Measurements from ENCODE around the gene IFITM1. TPM values are rescaled to one million over a fixed set of nuclear protein-coding genes. Genes with fewer than 3 reads are reported as not detected.

IFITM1 gene
- total and polyA plus RNA-seq, 4 donors = 12.6 to 113 (median 66.7) TPM

GRCh38 chr11:363948-364761, 50.3 kb downstream of the IFITM1 start:
- no peak overlapping the region for H3K27ac ChIP-seq (ENCODE audit: low read depth in 1 of 2, low read length in 2 of 2)
- no peak overlapping the region for H3K4me3 ChIP-seq (ENCODE audit: low read depth in 1 of 3, low read length in 3 of 3)
- H3K27me3 ChIP-seq (ENCODE audit: control insufficient read depth in 4 of 4, insufficient read depth in 4 of 4, low read length in 3 of 4) = peaks cover 3 to 20% (median 10%) of the 10 kb centered on the region in 4 donors
- WGBS = 68% methylated on average over 24 of the region's 24 CpGs
- DNase-seq (ENCODE audit: low spot score) = no peak
- no peak overlapping the region for H3K9ac ChIP-seq (ENCODE audit: low read depth in 1 of 2, low read length in 2 of 2)
- H3K4me1 ChIP-seq (ENCODE audit: control insufficient read depth in 4 of 4, insufficient read depth in 4 of 4, low read length in 3 of 4) = peaks cover 0 to 5% (median 2%) of the 10 kb centered on the region in 4 donors
- TF ChIP-seq RAD21 (IDR thresholded peaks at IDR 0.05) (peak in 1 of 2 donors; percentile 64), YY1 (IDR thresholded peaks at IDR 0.05) (no peak), CTCF (IDR thresholded peaks at IDR 0.05; ENCODE audit: low read depth, low read length, missing input control) (peak; percentile 34)
- H3K9me3 ChIP-seq (ENCODE audit: control insufficient read depth in 4 of 4, low read length in 3 of 4) = peaks cover 0 to 6% (median 0%) of the 10 kb centered on the region in 4 donors
- no peaks in the 10 kb centered on the region for H3K36me3 ChIP-seq (ENCODE audit: control insufficient read depth in 4 of 4, insufficient read depth in 3 of 4, low read depth in 1 of 4, low read length in 3 of 4)

Small RNAs within 50 kb of the gene (small RNA-seq; reads per million reads assigned to genes)
- gene AC136475.6 = not detected

Other genes with a start within 250 kb of the IFITM1 start
- not detected for gene SCGB1C1, start 121.0 kb upstream of the IFITM1 start, total RNA-seq
- not detected for gene SCGB1C1, start 121.0 kb upstream of the IFITM1 start, polyA plus RNA-seq
- gene BET1L, start 106.6 kb upstream of the IFITM1 start, total RNA-seq = 10 to 100 TPM in 1 of 2 donors, 1 to 10 TPM in 1; 7.6 to 23.3 TPM
- gene BET1L, start 106.6 kb upstream of the IFITM1 start, polyA plus RNA-seq = 10 to 100 TPM; 23.5 to 32.6 TPM
- gene RIC8A, start 106.3 kb upstream of the IFITM1 start, total RNA-seq = 10 to 100 TPM; 36.7 to 49.6 TPM
- gene RIC8A, start 106.3 kb upstream of the IFITM1 start, polyA plus RNA-seq = 10 to 100 TPM; 12.5 to 32.4 TPM
- gene SIRT3, start 77.7 kb upstream of the IFITM1 start, total RNA-seq = 10 to 100 TPM in 1 of 2 donors, 1 to 10 TPM in 1; 9.9 to 13.7 TPM
- 10 to 100 TPM; 15.4 to 17.1 TPM for gene SIRT3, start 77.7 kb upstream of the IFITM1 start, polyA plus RNA-seq
- gene PSMD13, start 77.1 kb upstream of the IFITM1 start, total RNA-seq = 10 to 100 TPM; 50.8 to 56.7 TPM
- gene PSMD13, start 77.1 kb upstream of the IFITM1 start, polyA plus RNA-seq = 10 to 100 TPM; 48.8 to 54.7 TPM
- 1 to 10 TPM in 1 of 2 donors, under 1 TPM in 1; 0.05 to 5.7 TPM for gene NLRP6, start 35.6 kb upstream of the IFITM1 start, total RNA-seq
- gene NLRP6, start 35.6 kb upstream of the IFITM1 start, polyA plus RNA-seq = 1 to 10 TPM in 1 of 2 donors, under 1 TPM in 1; 0.80 to 1.1 TPM
- 10 to 100 TPM in 1 of 2 donors, 1 to 10 TPM in 1; 1.3 to 11.4 TPM for gene PGGHG, start 24.9 kb upstream of the IFITM1 start, total RNA-seq
- gene PGGHG, start 24.9 kb upstream of the IFITM1 start, polyA plus RNA-seq = 1 to 10 TPM; 5.4 to 9.6 TPM
- gene IFITM5, start 14.5 kb upstream of the IFITM1 start, total RNA-seq = not detected
- not detected for gene IFITM5, start 14.5 kb upstream of the IFITM1 start, polyA plus RNA-seq
- 10 to 100 TPM in 1 of 2 donors, 1 to 10 TPM in 1; 8.5 to 49.0 TPM for gene IFITM2, start 6.2 kb upstream of the IFITM1 start, total RNA-seq
- 1,000 to 10,000 TPM in 1 of 2 donors, 100 to 1,000 TPM in 1; 759 to 1,441 TPM for gene IFITM2, start 6.2 kb upstream of the IFITM1 start, polyA plus RNA-seq
- gene IFITM3, start 6.8 kb downstream of the IFITM1 start, total RNA-seq = 100 to 1,000 TPM in 1 of 2 donors, 10 to 100 TPM in 1; 48.6 to 105 TPM
- gene IFITM3, start 6.8 kb downstream of the IFITM1 start, polyA plus RNA-seq = 1,000 to 10,000 TPM; 2,070 to 2,255 TPM
- gene B4GALNT4, start 55.5 kb downstream of the IFITM1 start, total RNA-seq = under 1 TPM; 0.42 TPM
- gene B4GALNT4, start 55.5 kb downstream of the IFITM1 start, polyA plus RNA-seq = under 1 TPM in 1 of 2 donors, not detected in 1; 0.15 TPM
- gene PKP3, start 80.2 kb downstream of the IFITM1 start, total RNA-seq = under 1 TPM; 0.25 to 0.37 TPM
- under 1 TPM in 1 of 2 donors, not detected in 1; 0.08 TPM for gene PKP3, start 80.2 kb downstream of the IFITM1 start, polyA plus RNA-seq
- gene SIGIRR, start 101.0 kb downstream of the IFITM1 start, total RNA-seq = 10 to 100 TPM; 12.4 to 46.7 TPM
- 10 to 100 TPM; 70.6 to 87.7 TPM for gene SIGIRR, start 101.0 kb downstream of the IFITM1 start, polyA plus RNA-seq
- under 1 TPM; 0.37 to 0.75 TPM for gene ANO9, start 128.0 kb downstream of the IFITM1 start, total RNA-seq
- under 1 TPM; 0.20 to 0.42 TPM for gene ANO9, start 128.0 kb downstream of the IFITM1 start, polyA plus RNA-seq
- gene PTDSS2, start 136.2 kb downstream of the IFITM1 start, total RNA-seq = 10 to 100 TPM; 12.0 to 15.6 TPM
- gene PTDSS2, start 136.2 kb downstream of the IFITM1 start, polyA plus RNA-seq = 1 to 10 TPM; 5.1 to 8.4 TPM
- gene RNH1, start 193.2 kb downstream of the IFITM1 start, total RNA-seq = 10 to 100 TPM; 68.5 to 77.8 TPM
- gene RNH1, start 193.2 kb downstream of the IFITM1 start, polyA plus RNA-seq = 10 to 100 TPM; 75.7 to 99.1 TPM
- 1 to 10 TPM; 4.7 to 8.6 TPM for gene HRAS, start 221.5 kb downstream of the IFITM1 start, total RNA-seq
- 10 to 100 TPM; 13.2 to 17.4 TPM for gene HRAS, start 221.5 kb downstream of the IFITM1 start, polyA plus RNA-seq
- under 1 TPM; 0.17 to 0.23 TPM for gene LRRC56, start 223.5 kb downstream of the IFITM1 start, total RNA-seq
- gene LRRC56, start 223.5 kb downstream of the IFITM1 start, polyA plus RNA-seq = under 1 TPM; 0.08 to 0.46 TPM
- gene LMNTD2, start 246.7 kb downstream of the IFITM1 start, total RNA-seq = 1 to 10 TPM; 1.2 to 2.9 TPM
- gene LMNTD2, start 246.7 kb downstream of the IFITM1 start, polyA plus RNA-seq = 1 to 10 TPM; 1.6 to 4.6 TPM
- gene RASSF7, start 246.9 kb downstream of the IFITM1 start, total RNA-seq = 10 to 100 TPM; 11.5 to 35.5 TPM
- gene RASSF7, start 246.9 kb downstream of the IFITM1 start, polyA plus RNA-seq = 10 to 100 TPM; 38.3 to 50.4 TPM